WI38 (cell line): Measurements from ENCODE around the gene MDM2.

Experiments used
- H3K4me3 ChIP-seq: 2 replicates; pipeline ENCODE4 v1.5.1; 2011; ENCODE audit warnings: low read depth, mild to moderate bottlenecking, control low read depth, low read length
- CTCF ChIP-seq: IDR thresholded peaks from 2 replicates; pipeline ENCODE4 v1.5.1; 2012; ENCODE audit warnings: low read depth, mild to moderate bottlenecking, control low read depth, low read length

Gene MDM2

DNA sequence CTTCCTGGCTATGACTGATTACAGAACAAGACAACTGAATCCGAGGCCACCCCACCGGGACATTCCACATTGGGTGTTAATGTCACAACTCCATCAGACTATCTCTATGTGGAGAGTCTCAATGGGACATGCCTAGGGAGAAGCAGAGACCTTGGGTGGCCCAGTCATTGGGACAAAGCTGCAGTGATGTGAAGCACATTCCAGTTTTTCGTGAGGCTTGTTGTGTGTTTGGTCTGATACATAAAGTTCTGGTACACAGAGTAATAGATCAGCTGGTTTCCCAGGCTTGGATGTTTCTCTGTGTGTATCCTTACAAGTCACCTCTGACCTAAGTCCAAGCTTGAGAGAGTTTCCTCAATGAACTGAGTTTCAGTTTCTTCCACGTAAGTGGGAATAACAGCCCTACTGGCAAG, 82.7 kb downstream of the MDM2 start:
- H3K4me3 ChIP-seq = no peak overlapping the region
- no peak for TF ChIP-seq CTCF

DNA sequence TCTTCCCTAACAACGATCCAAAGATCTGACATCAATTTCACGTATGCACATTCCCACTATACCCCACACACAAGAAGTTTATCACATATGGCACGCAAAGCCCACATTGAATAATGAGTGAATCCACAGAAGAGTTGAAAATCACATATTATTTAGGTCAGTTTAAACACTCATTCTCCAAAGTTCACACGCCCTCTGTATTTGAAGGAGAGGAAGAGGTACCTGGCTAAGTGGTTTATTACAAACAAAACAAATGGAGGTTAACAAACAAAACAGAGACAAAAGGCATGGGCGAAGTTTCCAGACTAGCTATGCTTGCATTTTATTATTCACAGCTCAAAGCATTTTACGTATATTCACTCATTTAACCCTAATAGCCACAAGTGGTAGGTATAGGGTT, 83.2 kb downstream of the MDM2 start:
- no peak for TF ChIP-seq CTCF
- no peak overlapping the region for H3K4me3 ChIP-seq

- no peak for TF ChIP-seq CTCF
Measured at GRCh38 chr12:68893201-68893600, 85.2 kb downstream of the MDM2 start.

GRCh38 chr12:68893741-68894140, 85.8 kb downstream of the MDM2 start:
- no peak for TF ChIP-seq CTCF
- no peak overlapping the region for H3K4me3 ChIP-seq

More at GRCh38 chr12:68893201-68893600, 85.2 kb downstream of the MDM2 start:
- H3K4me3 ChIP-seq = no peak overlapping the region

GRCh38 chr12:68894276-68894855, 86.4 kb downstream of the MDM2 start:
- TF ChIP-seq CTCF = no peak
- no peak overlapping the region for H3K4me3 ChIP-seq

DNA sequence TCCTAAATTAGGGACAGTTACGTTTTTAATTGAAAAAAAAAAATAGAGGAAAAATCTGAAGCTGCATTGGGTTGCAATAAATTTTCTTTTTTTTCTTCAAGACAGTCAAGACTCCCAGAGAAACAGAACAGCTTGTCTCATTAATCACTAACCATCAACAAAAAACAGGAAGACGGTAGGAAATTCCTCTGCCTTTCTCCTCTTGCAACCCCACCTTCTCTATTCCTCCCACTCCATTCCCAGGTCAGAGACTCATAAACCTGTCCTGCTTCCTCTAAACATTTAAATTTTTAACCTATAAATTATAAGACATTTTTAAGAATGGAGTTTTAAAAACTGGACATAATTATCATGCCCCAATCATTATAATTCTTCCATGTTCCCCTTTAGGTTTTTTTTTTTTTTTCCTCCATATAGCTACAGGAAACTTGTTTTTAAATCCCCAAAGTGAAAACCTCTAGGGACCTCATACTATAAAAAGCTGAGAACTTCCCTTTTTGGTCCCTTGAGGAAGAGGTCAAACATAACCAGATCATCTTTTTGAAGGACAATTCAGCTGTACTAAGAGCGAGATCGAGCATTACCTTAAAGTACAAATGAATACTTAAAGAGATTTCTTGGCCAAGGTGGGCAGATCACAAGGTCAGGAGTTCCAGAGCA, 89.0 kb downstream of the MDM2 start:
- no peak overlapping the region for H3K4me3 ChIP-seq
- no peak for TF ChIP-seq CTCF

DNA sequence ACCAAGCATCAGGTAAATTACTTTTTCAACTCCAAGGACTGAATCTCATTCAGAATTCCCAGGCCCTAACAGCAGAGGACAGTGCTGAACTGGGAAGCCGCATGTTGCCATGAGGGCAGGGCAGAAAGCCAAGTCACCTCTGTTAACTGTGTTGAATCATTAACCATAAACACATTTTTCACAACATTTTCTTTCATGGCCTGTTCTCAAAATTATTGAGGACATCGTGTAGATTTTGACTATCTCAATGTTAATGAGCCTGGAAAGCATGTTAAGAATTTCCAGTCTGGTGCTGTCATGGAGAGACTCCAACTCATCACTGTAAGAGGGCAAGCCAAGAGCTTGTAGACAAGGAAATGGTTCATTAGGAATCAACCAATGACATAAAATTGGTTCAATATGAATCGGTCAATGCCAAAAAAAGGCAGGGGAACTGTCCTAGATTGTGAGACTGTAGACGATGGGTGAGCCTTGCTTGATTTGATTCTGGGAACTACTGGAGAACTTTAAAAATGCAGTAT, 91.3 kb downstream of the MDM2 start:
- no peak for TF ChIP-seq CTCF
- H3K4me3 ChIP-seq = no peak overlapping the region
